A549 (cell line): Measurements from ENCODE around the gene AP1S2. TPM values are rescaled to one million over a fixed set of nuclear protein-coding genes. Genes with fewer than 3 reads are reported as not detected.

Experiments
- ATAC-seq, 2 experiments: fragments of 200-7000 bp in 1 of 2; fragments of >200 bp in 1 of 2; cut with Nextera tagmentation in 1 of 2; cut with Tn5 transposase in 1 of 2; 3 replicates each; pipeline versions ENCODE4 v1.8.0 to v1.9.1; 2018 to 2020; ENCODE audit warnings: mild to moderate bottlenecking in 1 of 2, moderate library complexity in 1 of 2
- CTCF ChIA-PET: fragments of 300-600 bp; sonication (Branson Sonifier 250); formaldehyde crosslinking; extraction: SDS; loops from one replicate; lab custom pipeline; 2021; ENCODE audit warnings: antibody characterized with exemption, inconsistent platforms; lab: Yijun Ruan, JAX
- POLR2A ChIA-PET: fragments of 350-600 bp; formaldehyde crosslinking; extraction: SDS; loops from one replicate; lab custom pipeline; 2021; ENCODE audit warnings: antibody characterized with exemption, inconsistent platforms; lab: Yijun Ruan, JAX
- DNase-seq, 2 experiments: peaks; one replicate each; pipeline versions ENCODE4 v3.0.0 to v3.0.0-alpha.2; 2011 to 2016; ENCODE audit warnings: low read depth in 1 of 2, low spot score in 1 of 2
- FAIRE-seq: peaks from 2 replicates; lab custom pipeline; 2011; peaks lifted over from hg19 to GRCh38; lab: Jason Lieb, UNC
- H3K27ac ChIP-seq, 2 experiments: fragments of >200 bp; sonication (Bioruptor Twin); formaldehyde crosslinking; 3 replicates each; pipeline ENCODE4 v1.5.1; 2016 to 2017
- H3K4me1 ChIP-seq: fragments of >200 bp; sonication (Bioruptor Twin); formaldehyde crosslinking; 3 replicates; pipeline ENCODE4 v1.6.1; 2016
- H3K4me2 ChIP-seq: fragments of >200 bp; sonication (Bioruptor Twin); formaldehyde crosslinking; 3 replicates; pipeline ENCODE4 v1.6.1; 2016
- H3K4me3 ChIP-seq: fragments of >200 bp; sonication (Bioruptor Twin); formaldehyde crosslinking; 3 replicates; pipeline ENCODE4 v1.5.1; 2016
- H3K9me3 ChIP-seq: fragments of >200 bp; sonication (Bioruptor Twin); formaldehyde crosslinking; 3 replicates; pipeline ENCODE4 v1.6.1; 2016
- ATOH8 ChIP-seq: fragments of 250-450 bp; sonication (Bioruptor Pico); IDR thresholded peaks from 2 replicates; pipeline ENCODE4 v1.5.0; 2020; ENCODE audit warnings: low read depth, mild to moderate bottlenecking, moderate library complexity
- BCL3 ChIP-seq: fragments of >200 bp; sonication (Bioruptor Twin); formaldehyde crosslinking; IDR thresholded peaks from 3 replicates; pipeline ENCODE4 v1.6.1; 2016
- CBX2 ChIP-seq: fragments of 200-600 bp; sonication (generic); IDR thresholded peaks from 2 replicates; pipeline ENCODE4 v1.6.1; 2016; ENCODE audit warnings: low read depth, mild to moderate bottlenecking, borderline replicate concordance
- CHD4 ChIP-seq: fragments of 200-600 bp; sonication (generic); IDR thresholded peaks from 2 replicates; pipeline ENCODE4 v1.6.1; 2016; ENCODE audit warnings: antibody characterized with exemption, mild to moderate bottlenecking, borderline replicate concordance
- CTCF ChIP-seq: fragments of >200 bp; sonication (Bioruptor Twin); formaldehyde crosslinking; IDR thresholded peaks from 3 replicates; pipeline ENCODE4 v1.5.1; 2016
- EHF ChIP-seq: fragments of 250-450 bp; sonication (Bioruptor Pico); IDR thresholded peaks from 2 replicates; pipeline ENCODE4 v1.5.0; 2020; ENCODE audit warnings: mild to moderate bottlenecking
- EHMT2 ChIP-seq: fragments of 200-600 bp; sonication (generic); IDR thresholded peaks from 2 replicates; pipeline ENCODE4 v1.6.1; 2016; ENCODE audit warnings: antibody characterized with exemption, low read depth, mild to moderate bottlenecking, moderate library complexity
- ESRRA ChIP-seq: fragments of 150-350 bp; IDR thresholded peaks from 2 replicates; pipeline ENCODE4 v1.6.1; 2014; ENCODE audit warnings: mild to moderate bottlenecking, low read length, borderline replicate concordance
- FOXS1 ChIP-seq: fragments of 250-450 bp; sonication (Bioruptor Pico); IDR thresholded peaks from 2 replicates; pipeline ENCODE4 v1.5.0; 2020; ENCODE audit warnings: mild to moderate bottlenecking, moderate library complexity
- HDAC2 ChIP-seq: fragments of 200-600 bp; sonication (generic); IDR thresholded peaks from 2 replicates; pipeline ENCODE4 v1.6.1; 2016
- HEYL ChIP-seq: fragments of 250-450 bp; sonication (Bioruptor Pico); IDR thresholded peaks from 2 replicates; pipeline ENCODE4 v1.8.0; 2021; ENCODE audit warnings: mild to moderate bottlenecking, moderate library complexity
- HMGXB4 ChIP-seq: fragments of 250-450 bp; sonication (Bioruptor Pico); IDR thresholded peaks from 2 replicates; pipeline ENCODE4 v1.5.0; 2021; ENCODE audit warnings: mild to moderate bottlenecking, moderate library complexity, borderline replicate concordance
- JUN ChIP-seq, 2 experiments: fragments of >200 bp; sonication (Bioruptor Twin); formaldehyde crosslinking; IDR thresholded peaks; 2 replicates in 1 of 2; 3 replicates in 1 of 2; pipeline ENCODE4 v1.6.1; 2016 to 2017
- JUNB ChIP-seq: fragments of >200 bp; sonication (Bioruptor Twin); formaldehyde crosslinking; IDR thresholded peaks from 2 replicates; pipeline ENCODE4 v1.6.1; 2016
- KDM1A ChIP-seq: fragments of 200-600 bp; sonication (generic); IDR thresholded peaks from 2 replicates; pipeline ENCODE4 v1.6.1; 2016; ENCODE audit warnings: low read depth, mild to moderate bottlenecking
- KDM5A ChIP-seq: fragments of 200-600 bp; sonication (generic); IDR thresholded peaks from 2 replicates; pipeline ENCODE4 v1.6.1; 2016; ENCODE audit warnings: antibody characterized with exemption, mild to moderate bottlenecking
- MAFK ChIP-seq: fragments of 450-650 bp; IDR thresholded peaks from 2 replicates; pipeline ENCODE4 v1.6.1; 2014; ENCODE audit not compliant: partially characterized antibody
- NFE2L2 ChIP-seq: fragments of 150-350 bp; conservative IDR thresholded peaks from 2 replicates; pipeline ENCODE4 v1.6.1; 2014; ENCODE audit warnings: low read length
- POLR2AphosphoS2 ChIP-seq: conservative IDR thresholded peaks from 2 replicates; pipeline ENCODE4 v1.6.1; 2012; ENCODE audit warnings: low read length, improper control_type of control experiment, inconsistent platforms
- RNF2 ChIP-seq: fragments of 200-600 bp; sonication (generic); IDR thresholded peaks from 2 replicates; pipeline ENCODE4 v1.6.1; 2016; ENCODE audit warnings: low read depth, mild to moderate bottlenecking, antibody characterized with exemption, moderate library complexity, borderline replicate concordance
- SMC3 ChIP-seq: fragments of >200 bp; sonication (Bioruptor Twin); formaldehyde crosslinking; IDR thresholded peaks from 3 replicates; pipeline ENCODE4 v1.6.1; 2018; ENCODE audit warnings: inconsistent platforms
- USF2 ChIP-seq: fragments of 450-650 bp; IDR thresholded peaks from 2 replicates; pipeline ENCODE4 v1.6.1; 2014; ENCODE audit warnings: antibody characterized with exemption
- ZNF302 ChIP-seq: fragments of 250-450 bp; sonication (Bioruptor Pico); IDR thresholded peaks from 2 replicates; pipeline ENCODE4 v1.9.0; 2021; ENCODE audit warnings: inconsistent platforms, mild to moderate bottlenecking, moderate library complexity
- ZSCAN20 ChIP-seq: fragments of 250-450 bp; sonication (Bioruptor Pico); IDR thresholded peaks from 2 replicates; pipeline ENCODE4 v1.8.0; 2022; ENCODE audit warnings: mild to moderate bottlenecking, moderate library complexity
- WGBS: methylation state at CpG from one replicate; pipeline ENCODE4 v1.1.6; 2017; ENCODE audit errors: missing lambda C conversion rate; 5-methylcytosine and 5-hydroxymethylcytosine counted together
- polyA plus RNA-seq, 4 experiments: library from polyadenylated mRNA; depleted of rRNA in 3 of 4; stranded (reverse); fragments of >200 nt; fragmentation: RNase III in 1 of 4; extraction: RNeasy Plus Mini Kit Qiagen cat#74134 plus additional on column Dnase treatment in 1 of 4; gene quantifications; 2 replicates in 3 of 4; 3 replicates in 1 of 4; pipeline ENCODE4 v1.2.3, GENCODE V29; 2011 to 2017

AP1S2 gene
- polyA plus RNA-seq, 2 of the 4 experiments (the other 2 are of a cell fraction) = 17.1 to 18.5 TPM

- H3K4me3 ChIP-seq = no peak overlapping the region
- DNase-seq (peak; percentile 10 to 25), FAIRE-seq (no peak), ATAC-seq (peak; percentile 71 to 78; a peak in 4 of 6 replicates)
- no peaks in the 10 kb centered on the region for H3K9me3 ChIP-seq
- H3K4me1 ChIP-seq = no peaks in the 10 kb centered on the region
- ChIA-PET POLR2A (no interaction called here), CTCF (no interaction called here)
- no peak for TF ChIP-seq HMGXB4 (CRISPR knock-in tag)
- no peak overlapping the region for H3K27ac ChIP-seq
- 92% methylated on average over 3 of the region's 3 CpGs for WGBS
- no peak overlapping the region for H3K4me2 ChIP-seq
Measured at GRCh38 chrX:15838017-15838416, 16.6 kb downstream of the AP1S2 start.

- WGBS = 69% methylated on average over 5 of the region's 5 CpGs
- no peak for TF ChIP-seq CHD4
- no peak for TF ChIP-seq SMC3
- TF ChIP-seq POLR2AphosphoS2 = no peak
- TF ChIP-seq JUN (IDR thresholded peaks at IDR 0.05) = no peak
- TF ChIP-seq ATOH8 (CRISPR knock-in tag) = no peak
- TF ChIP-seq CBX2 = no peak
- no peak for TF ChIP-seq USF2
- TF ChIP-seq NFE2L2 = no peak
- TF ChIP-seq MAFK = no peak
- TF ChIP-seq BCL3 = no peak
- TF ChIP-seq RNF2 = no peak
- TF ChIP-seq HDAC2 = no peak
- no peak for TF ChIP-seq ZSCAN20 (CRISPR knock-in tag)
- Histone ChIP-seq H3K9me3 (no peaks in the 10 kb centered on the region), H3K4me2 (no peak overlapping the region), H3K27ac (no peak overlapping the region), H3K4me3 (no peak overlapping the region), H3K4me1 (no peaks in the 10 kb centered on the region)
- FAIRE-seq = no peak
- ChIA-PET CTCF (no interaction called here), POLR2A (no interaction called here)
- DNase-seq = no peak
- ATAC-seq = no peak
Measured at GRCh38 chrX:15834827-15835595, 19.6 kb downstream of the AP1S2 start.

- FAIRE-seq (no peak), ATAC-seq (no peak), DNase-seq (no peak)
- no peaks in the 10 kb centered on the region for H3K4me1 ChIP-seq
- H3K4me2 ChIP-seq = no peak overlapping the region
- CTCF ChIA-PET = no interaction called here
- POLR2A ChIA-PET = no interaction called here
- no peak overlapping the region for H3K27ac ChIP-seq
- no peak overlapping the region for H3K4me3 ChIP-seq
- no peaks in the 10 kb centered on the region for H3K9me3 ChIP-seq
- WGBS = 69% methylated on average over 3 of the region's 3 CpGs
- TF ChIP-seq HEYL (CRISPR knock-in tag) (no peak), ZNF302 (CRISPR knock-in tag) (no peak), ESRRA (no peak), FOXS1 (CRISPR knock-in tag) (no peak), KDM5A (no peak), EHF (CRISPR knock-in tag) (no peak), EHMT2 (no peak), KDM1A (no peak), HMGXB4 (CRISPR knock-in tag) (no peak), JUNB (no peak), ATOH8 (CRISPR knock-in tag) (no peak), CTCF (no peak)
Measured at GRCh38 chrX:15834053-15834452, 20.6 kb downstream of the AP1S2 start.
